H1 (cell line): ENCODE measurements around the gene NKAIN4. TPM values are rescaled to one million over a fixed set of nuclear protein-coding genes. Genes with fewer than 3 reads are reported as not detected.

ENCODE experiments used
- CTCF ChIA-PET: fragments of 300-600 bp; sonication (Branson Sonifier 250); formaldehyde crosslinking; loops from one replicate; lab custom pipeline; 2021; ENCODE audit not compliant: partially characterized antibody; lab: Charles Lee
- POLR2A ChIA-PET: fragments of 300-600 bp; sonication (Branson Sonifier 250); formaldehyde crosslinking; loops from one replicate; lab custom pipeline; 2021; ENCODE audit warnings: inconsistent platforms; ENCODE audit not compliant: partially characterized antibody; lab: Charles Lee
- DNase-seq, 2 experiments: peaks; one replicate each; pipeline versions ENCODE4 v3.0.0 to v3.0.0-alpha.2; 2010 to 2022; ENCODE audit warnings: low spot score in 2 of 2, low read depth in 1 of 2, mixed read lengths in 1 of 2
- FAIRE-seq: peaks from 2 replicates; lab custom pipeline; 2011; peaks lifted over from hg19 to GRCh38; lab: Jason Lieb, UNC
- H2AFZ ChIP-seq: 2 replicates; pipeline ENCODE4 v1.8.1; 2012; ENCODE audit warnings: low read length, inconsistent platforms
- H2AK5ac ChIP-seq: 2 replicates; pipeline ENCODE4 v1.6.1; 2013; ENCODE audit warnings: low read depth, low read length
- H2BK120ac ChIP-seq: replicated peaks from 2 replicates; pipeline ENCODE3; 2013; ENCODE audit warnings: low read depth, low read length, inconsistent platforms
- H2BK12ac ChIP-seq: 2 replicates; pipeline ENCODE4 v1.6.1; 2013; ENCODE audit warnings: low read depth, low read length
- H2BK15ac ChIP-seq: 2 replicates; pipeline ENCODE4 v1.6.1; 2013; ENCODE audit warnings: low read length
- H2BK20ac ChIP-seq: 2 replicates; pipeline ENCODE4 v1.6.1; 2013; ENCODE audit warnings: low read length
- H2BK5ac ChIP-seq: 2 replicates; pipeline ENCODE4 v1.6.1; 2013; ENCODE audit warnings: low read depth, low read length
- H3K14ac ChIP-seq: 2 replicates; pipeline ENCODE4 v1.6.1; 2013; ENCODE audit warnings: inconsistent platforms; ENCODE audit not compliant: insufficient read length
- H3K18ac ChIP-seq: 2 replicates; pipeline ENCODE4 v1.6.1; 2013; ENCODE audit warnings: low read length; ENCODE audit errors: extremely low read depth
- H3K23ac ChIP-seq: 2 replicates; pipeline ENCODE4 v1.6.1; 2013; ENCODE audit warnings: inconsistent platforms; ENCODE audit not compliant: insufficient read length
- H3K23me2 ChIP-seq: 2 replicates; pipeline ENCODE4 v1.6.1; 2013; ENCODE audit warnings: low read depth, low read length
- H3K27ac ChIP-seq: 2 replicates; pipeline ENCODE4 v1.6.1; 2011; ENCODE audit warnings: low read depth, low read length, inconsistent platforms
- H3K27me3 ChIP-seq, 4 experiments: replicated peaks in 1 of 4; 1 replicate in 1 of 4; 2 replicates in 3 of 4; pipeline versions ENCODE4 v1.6.1 to v1.8.1; 2011 to 2013; ENCODE audit warnings: low read length in 3 of 4, mild to moderate bottlenecking in 3 of 4, inconsistent platforms in 2 of 4, mixed read lengths in 2 of 4, moderate library complexity in 1 of 4; ENCODE audit not compliant: control insufficient read depth in 3 of 4, insufficient read depth in 3 of 4; ENCODE audit errors: extremely low read depth in 1 of 4
- H3K36me3 ChIP-seq, 4 experiments: 2 replicates each; pipeline versions ENCODE4 v1.6.1 to v1.8.1; 2011 to 2013; ENCODE audit warnings: mild to moderate bottlenecking in 4 of 4, low read length in 3 of 4, moderate library complexity in 2 of 4, control low read depth in 1 of 4, inconsistent platforms in 1 of 4; ENCODE audit not compliant: insufficient read depth in 4 of 4, control insufficient read depth in 2 of 4
- H3K4ac ChIP-seq: replicated peaks from 2 replicates; pipeline ENCODE3; 2013; ENCODE audit warnings: low read length, low read depth, mixed read lengths, inconsistent platforms; ENCODE audit not compliant: insufficient read length
- H3K4me1 ChIP-seq, 4 experiments: replicated peaks in 1 of 4; 1 replicate in 1 of 4; 2 replicates in 3 of 4; pipeline versions ENCODE4 v1.6.1 to v1.8.1; 2011 to 2013; ENCODE audit warnings: low read length in 3 of 4, inconsistent platforms in 2 of 4, mixed read lengths in 1 of 4; ENCODE audit not compliant: insufficient read depth in 4 of 4, control insufficient read depth in 3 of 4
- H3K4me2 ChIP-seq, 2 experiments: 2 replicates each; pipeline versions ENCODE4 v1.6.1 to v1.8.1; 2011 to 2013; ENCODE audit warnings: low read depth in 2 of 2, low read length in 2 of 2, control low read depth in 1 of 2, inconsistent platforms in 1 of 2, mild to moderate bottlenecking in 1 of 2; ENCODE audit not compliant: insufficient read depth in 1 of 2
- H3K4me3 ChIP-seq, 4 experiments: fragments of 200-600, 300-600 bp in 1 of 4; sonication (generic), shearing (Covaris generic), sonication (Bioruptor Twin) in 1 of 4; 2 replicates each; pipeline versions ENCODE4 v1.5.1 to v1.8.1; 2011 to 2016; ENCODE audit warnings: low read length in 4 of 4, low read depth in 3 of 4, control low read depth in 2 of 4, inconsistent platforms in 2 of 4, mild to moderate bottlenecking in 2 of 4, mixed read lengths in 1 of 4, moderate library complexity in 1 of 4; ENCODE audit not compliant: insufficient read depth in 2 of 4; ENCODE audit errors: extremely low read depth in 1 of 4
- H3K56ac ChIP-seq: replicated peaks from 2 replicates; pipeline ENCODE3; 2013; ENCODE audit warnings: low read depth, mild to moderate bottlenecking, mixed read lengths, low read length, inconsistent platforms; ENCODE audit not compliant: insufficient read length
- H3K79me1 ChIP-seq: 2 replicates; pipeline ENCODE4 v1.6.1; 2013; ENCODE audit warnings: low read depth, low read length, control low read depth
- H3K79me2 ChIP-seq, 2 experiments: 2 replicates each; pipeline versions ENCODE4 v1.6.1 to v1.8.1; 2012 to 2013; ENCODE audit warnings: low read length in 2 of 2, mild to moderate bottlenecking in 2 of 2, inconsistent platforms in 1 of 2; ENCODE audit not compliant: insufficient read depth in 2 of 2, control insufficient read depth in 1 of 2
- H3K9ac ChIP-seq, 4 experiments: replicated peaks in 1 of 4; 1 replicate in 1 of 4; 2 replicates in 3 of 4; pipeline versions ENCODE4 v1.6.1 to v1.8.1; 2011 to 2013; ENCODE audit warnings: low read depth in 3 of 4, low read length in 3 of 4, control low read depth in 2 of 4, mild to moderate bottlenecking in 2 of 4, moderate library complexity in 2 of 4, inconsistent platforms in 1 of 4; ENCODE audit errors: extremely low read depth in 1 of 4
- H3K9me3 ChIP-seq, 2 experiments: 2 replicates each; pipeline versions ENCODE4 v1.6.1 to v1.8.1; 2012 to 2013; ENCODE audit warnings: mild to moderate bottlenecking in 2 of 2, moderate library complexity in 2 of 2, control low read depth in 1 of 2, inconsistent platforms in 1 of 2, low read depth in 1 of 2, low read length in 1 of 2, mixed read lengths in 1 of 2; ENCODE audit not compliant: insufficient read depth in 2 of 2
- H4K20me1 ChIP-seq, 2 experiments: replicated peaks in 1 of 2; 2 replicates each; pipeline versions ENCODE3 to v1.8.1; 2011 to 2013; ENCODE audit warnings: inconsistent platforms in 2 of 2, low read length in 2 of 2, mild to moderate bottlenecking in 1 of 2; ENCODE audit not compliant: insufficient read depth in 2 of 2, control insufficient read depth in 1 of 2
- H4K5ac ChIP-seq: 2 replicates; pipeline ENCODE4 v1.6.1; 2013; ENCODE audit warnings: low read length, low read depth, mixed read lengths, inconsistent platforms; ENCODE audit not compliant: insufficient read length
- H4K8ac ChIP-seq: 2 replicates; pipeline ENCODE4 v1.8.0; 2013; ENCODE audit warnings: mild to moderate bottlenecking, moderate library complexity, low read length, inconsistent platforms; ENCODE audit not compliant: insufficient read depth; ENCODE audit errors: extremely low read depth
- H4K91ac ChIP-seq: replicated peaks from 2 replicates; pipeline ENCODE3; 2013; ENCODE audit warnings: low read length, mixed read lengths, inconsistent platforms; ENCODE audit not compliant: insufficient read length
- BACH1 ChIP-seq: IDR thresholded peaks from 2 replicates; pipeline ENCODE4 v1.6.1; 2012; ENCODE audit warnings: low read length, improper control_type of control experiment
- CREB1 ChIP-seq: IDR thresholded peaks from 2 replicates; pipeline ENCODE4 v1.6.1; 2012; ENCODE audit warnings: inconsistent platforms
- FOSL1 ChIP-seq: IDR thresholded peaks from 2 replicates; pipeline ENCODE4 v1.6.1; 2011; ENCODE audit warnings: mild to moderate bottlenecking, low read depth, low read length, moderate library complexity; ENCODE audit not compliant: insufficient read depth
- KDM1A ChIP-seq: fragments of 200-600, 300-600 bp; sonication (generic); IDR thresholded peaks from 2 replicates; pipeline ENCODE4 v1.7.1; 2016; ENCODE audit warnings: mild to moderate bottlenecking, low read length, borderline replicate concordance
- YY1 ChIP-seq: IDR thresholded peaks from 2 replicates; pipeline ENCODE4 v1.6.1; 2011; ENCODE audit warnings: low read depth, mild to moderate bottlenecking, low read length
- WGBS, 2 experiments: shearing (Covaris generic) in 1 of 2; methylation state at CpG; one replicate each; pipeline versions ENCODE4 v1.1.6 to v1.1.7; 2013 to 2015; ENCODE audit warnings: low lambda C conversion rate in 2 of 2, mixed read lengths in 2 of 2, inconsistent platforms in 1 of 2, low coverage in 1 of 2, missing lambda C conversion rate in 1 of 2; ENCODE audit not compliant: insufficient replicate concordance in 2 of 2, insufficient coverage in 1 of 2, insufficient read length in 1 of 2; ENCODE audit errors: extremely low coverage in 1 of 2, missing lambda C conversion rate in 1 of 2; 5-methylcytosine and 5-hydroxymethylcytosine counted together
- polyA plus RNA-seq, 7 experiments: library from polyadenylated mRNA; depleted of rRNA in 3 of 7; stranded (reverse) in 5 of 7; unstranded in 2 of 7; fragments of >200 nt in 5 of 7; fragments of 200-250 nt in 2 of 7; gene quantifications; 1 replicate in 5 of 7; 2 replicates in 1 of 7; 4 replicates in 1 of 7; pipeline versions ENCODE4 v1.2.1 to v1.2.3, GENCODE V29; 2011 to 2013; ENCODE audit warnings: missing spikeins in 2 of 7, mixed read lengths in 2 of 7
- total RNA-seq: library from RNA; stranded (reverse); fragmentation: NEBNext Ultra II Directional; extraction: Animal tissue kit (Norgen Biotek cat#: 25700); gene quantifications from 2 replicates; pipeline ENCODE4 v1.2.1, GENCODE V29; 2021

The NKAIN4 gene
- total and polyA plus RNA-seq, 2 of the 8 experiments (the other 6 are each of a cell fraction or from before 2014, with no cell fraction given) = 6.9 to 17.0 TPM

DNA sequence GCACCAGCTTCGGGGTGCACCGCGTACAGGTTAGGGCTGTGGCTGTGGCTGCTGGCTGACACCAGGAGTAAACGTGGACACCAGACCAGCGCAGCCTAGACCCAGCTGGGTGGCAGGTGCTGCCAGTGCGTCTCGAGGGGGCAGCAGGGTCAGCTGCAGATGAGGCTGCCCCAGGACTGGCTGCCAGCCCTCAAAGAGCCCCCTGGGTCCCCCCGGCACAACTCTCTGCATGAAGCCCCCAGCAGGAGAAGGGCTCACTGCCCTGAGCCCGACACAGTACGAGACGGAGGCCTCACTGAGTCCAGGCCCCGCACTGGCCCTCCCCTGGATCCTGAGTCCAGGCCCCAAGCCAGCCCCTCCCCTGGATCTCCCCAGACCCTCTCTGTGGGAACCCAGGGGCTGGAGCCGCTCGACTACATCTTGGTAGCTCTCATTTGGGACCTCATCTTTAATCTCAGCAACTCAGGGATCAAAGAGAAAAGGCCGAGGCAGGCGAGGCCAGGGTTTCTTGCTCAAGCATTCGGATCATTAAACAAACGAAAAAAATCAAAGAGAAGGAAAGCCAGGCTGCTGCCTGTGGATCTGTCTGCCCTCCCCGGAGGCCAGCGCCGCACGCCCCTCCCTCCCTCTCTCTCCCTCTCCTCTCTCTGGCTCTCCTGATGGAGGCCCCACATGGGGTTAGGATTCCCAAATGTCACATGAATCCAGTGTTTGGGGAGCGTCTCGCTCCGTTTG, 7.0 kb upstream of the NKAIN4 start:
- H3K4me1 ChIP-seq = peaks cover 0 to under 1% (median under 1%) of the 10 kb centered on the region in 4 experiments; a peak in 2 of 7 replicates
- H4K5ac ChIP-seq = no peak overlapping the region
- H2BK120ac ChIP-seq = no peak overlapping the region
- H3K23me2 ChIP-seq = no peaks in the 10 kb centered on the region
- H2AK5ac ChIP-seq = no peak overlapping the region
- H2BK5ac ChIP-seq = no peak overlapping the region
- H3K27me3 ChIP-seq = peaks cover 0 to 8% (median 1%) of the 10 kb centered on the region in 4 experiments; a peak in 3 of 7 replicates
- no peaks in the 10 kb centered on the region for H3K79me2 ChIP-seq
- no peak overlapping the region for H2BK12ac ChIP-seq
- H2AFZ ChIP-seq = no peak overlapping the region
- DNase-seq (no peak), FAIRE-seq (no peak)
- H3K23ac ChIP-seq = no peak overlapping the region
- H3K56ac ChIP-seq = no peak overlapping the region
- ChIA-PET POLR2A (interaction anchor here (1.3 to 1.8 kb wide), 2 partner anchors 9 to 10 kb away, joined by 3 to 4 read pairs; no protein-coding TSS in a partner anchor), CTCF (interaction anchor here (0.9 to 4.1 kb wide), 7 partner anchors 10 to 36 kb away, joined by 3 to 40 read pairs (median 5); no protein-coding TSS in a partner anchor)
- H2BK20ac ChIP-seq = no peak overlapping the region
- no peak overlapping the region; the same call in 1 of the 2 replicates for H4K8ac ChIP-seq
- peak overlapping the region; percentile 7; the same call in 1 of the 2 replicates for H2BK15ac ChIP-seq
- no peak overlapping the region for H3K4me3 ChIP-seq
- no peak overlapping the region for H3K9ac ChIP-seq
- 82% methylated on average over 19 of the region's 25 CpGs; no CpG with 5 or more reads in 1 of the 2 experiments for WGBS, 2 experiments
- peaks cover 0 to 4% of the 10 kb centered on the region in 2 experiments for H4K20me1 ChIP-seq
- H3K4ac ChIP-seq = no peak overlapping the region
- H3K36me3 ChIP-seq = no peaks in the 10 kb centered on the region
- H3K79me1 ChIP-seq = no peaks in the 10 kb centered on the region
- no peak overlapping the region for H4K91ac ChIP-seq
- H3K9me3 ChIP-seq = no peaks in the 10 kb centered on the region
- no peak overlapping the region for H3K18ac ChIP-seq
- no peak overlapping the region for H3K14ac ChIP-seq
- H3K4me2 ChIP-seq = no peak overlapping the region
- H3K27ac ChIP-seq = no peak overlapping the region
- no peak for TF ChIP-seq KDM1A
- TF ChIP-seq BACH1 = no peak
- no peak for TF ChIP-seq FOSL1
- TF ChIP-seq CREB1 = no peak
- TF ChIP-seq YY1 = no peak
